HUES6 (cell line): ENCODE measurements around the gene ARHGAP26.
A peak's percentile ranks its signal among the peaks of the same experiment; 100 is the strongest.

Experiments
- H3K27ac ChIP-seq: 2 replicates; pipeline ENCODE4 v1.7.0; 2013; ENCODE audit warnings: low read depth, mild to moderate bottlenecking, low read length, inconsistent platforms
- H3K27me3 ChIP-seq: 2 replicates; pipeline ENCODE4 v1.6.1; 2013; ENCODE audit warnings: low read length; ENCODE audit not compliant: control insufficient read depth, insufficient read depth
- H3K36me3 ChIP-seq: 2 replicates; pipeline ENCODE4 v1.6.1; 2013; ENCODE audit warnings: low read length; ENCODE audit not compliant: control insufficient read depth, insufficient read depth
- H3K4me1 ChIP-seq: 2 replicates; pipeline ENCODE4 v1.6.1; 2013; ENCODE audit warnings: low read length; ENCODE audit not compliant: control insufficient read depth, insufficient read depth
- H3K4me3 ChIP-seq: 2 replicates; pipeline ENCODE4 v1.5.1; 2013; ENCODE audit warnings: low read depth, low read length
- H3K9ac ChIP-seq: one replicate; pipeline ENCODE4 v1.6.1; 2013; ENCODE audit warnings: mild to moderate bottlenecking, low read length
- H3K9me3 ChIP-seq: 2 replicates; pipeline ENCODE4 v1.6.1; 2013; ENCODE audit warnings: low read depth, low read length; ENCODE audit not compliant: control insufficient read depth, insufficient read depth

ARHGAP26 gene

GRCh38 chr5:143208781-143209510, 438.8 kb downstream of the ARHGAP26 start:
- Histone ChIP-seq H3K27ac (no peak overlapping the region), H3K9ac (no peak overlapping the region), H3K36me3 (no peaks in the 10 kb centered on the region), H3K9me3 (no peaks in the 10 kb centered on the region), H3K27me3 (no peaks in the 10 kb centered on the region), H3K4me3 (no peak overlapping the region), H3K4me1 (peaks cover 25% of the 10 kb centered on the region)

- no peak overlapping the region for H3K9ac ChIP-seq
- peaks cover 27% of the 10 kb centered on the region for H3K4me1 ChIP-seq
- no peaks in the 10 kb centered on the region for H3K27me3 ChIP-seq
- no peaks in the 10 kb centered on the region for H3K36me3 ChIP-seq
- no peak overlapping the region for H3K4me3 ChIP-seq
- no peak overlapping the region for H3K27ac ChIP-seq
- no peaks in the 10 kb centered on the region for H3K9me3 ChIP-seq
Measured at GRCh38 chr5:143209881-143210395, 439.8 kb downstream of the ARHGAP26 start.

GRCh38 chr5:143210576-143210975, 440.4 kb downstream of the ARHGAP26 start:
- Histone ChIP-seq H3K4me1 (peaks cover 24% of the 10 kb centered on the region), H3K36me3 (no peaks in the 10 kb centered on the region), H3K9me3 (no peaks in the 10 kb centered on the region), H3K4me3 (no peak overlapping the region), H3K9ac (no peak overlapping the region), H3K27ac (no peak overlapping the region), H3K27me3 (no peaks in the 10 kb centered on the region)

- Histone ChIP-seq H3K9me3 (no peaks in the 10 kb centered on the region), H3K4me3 (no peak overlapping the region), H3K27ac (no peak overlapping the region), H3K27me3 (no peaks in the 10 kb centered on the region), H3K9ac (no peak overlapping the region), H3K36me3 (no peaks in the 10 kb centered on the region), H3K4me1 (peaks cover 17% of the 10 kb centered on the region)
Measured at GRCh38 chr5:143212261-143212660, 442.1 kb downstream of the ARHGAP26 start.

- no peak overlapping the region for H3K4me3 ChIP-seq
- no peaks in the 10 kb centered on the region for H3K9me3 ChIP-seq
- H3K27ac ChIP-seq, result peak overlapping the region; percentile 47; the same call in 1 of the 2 replicates
- no peaks in the 10 kb centered on the region for H3K27me3 ChIP-seq
- peaks cover 12% of the 10 kb centered on the region for H3K4me1 ChIP-seq
- H3K9ac ChIP-seq, result no peak overlapping the region
- H3K36me3 ChIP-seq, result no peaks in the 10 kb centered on the region
Measured at GRCh38 chr5:143213231-143213850, 443.2 kb downstream of the ARHGAP26 start.

- peaks cover 12% of the 10 kb centered on the region for H3K4me1 ChIP-seq
- no peaks in the 10 kb centered on the region for H3K27me3 ChIP-seq
- no peaks in the 10 kb centered on the region for H3K9me3 ChIP-seq
- H3K27ac ChIP-seq, result peak overlapping the region; percentile 47; the same call in 1 of the 2 replicates
- no peaks in the 10 kb centered on the region for H3K36me3 ChIP-seq
- no peak overlapping the region for H3K4me3 ChIP-seq
- no peak overlapping the region for H3K9ac ChIP-seq
Measured at GRCh38 chr5:143213851-143214363, 443.7 kb downstream of the ARHGAP26 start.

- Histone ChIP-seq H3K27me3 (no peaks in the 10 kb centered on the region), H3K36me3 (no peaks in the 10 kb centered on the region), H3K27ac (no peak overlapping the region), H3K9me3 (no peaks in the 10 kb centered on the region), H3K9ac (no peak overlapping the region), H3K4me3 (no peak overlapping the region), H3K4me1 (peaks cover 12% of the 10 kb centered on the region)
Measured at GRCh38 chr5:143214458-143214857, 444.3 kb downstream of the ARHGAP26 start.

- Histone ChIP-seq H3K9ac (no peak overlapping the region), H3K27ac (no peak overlapping the region), H3K9me3 (no peaks in the 10 kb centered on the region), H3K4me1 (peaks cover 12% of the 10 kb centered on the region), H3K27me3 (no peaks in the 10 kb centered on the region), H3K36me3 (no peaks in the 10 kb centered on the region), H3K4me3 (no peak overlapping the region)
Measured at GRCh38 chr5:143214890-143215289, 444.7 kb downstream of the ARHGAP26 start.

GRCh38 chr5:143215690-143216089, 445.5 kb downstream of the ARHGAP26 start:
- H3K9me3 ChIP-seq, result no peaks in the 10 kb centered on the region
- peaks cover 12% of the 10 kb centered on the region for H3K4me1 ChIP-seq
- H3K27me3 ChIP-seq, result no peaks in the 10 kb centered on the region
- H3K27ac ChIP-seq, result no peak overlapping the region
- H3K4me3 ChIP-seq, result no peak overlapping the region
- no peaks in the 10 kb centered on the region for H3K36me3 ChIP-seq
- no peak overlapping the region for H3K9ac ChIP-seq

GRCh38 chr5:143216211-143216610, 446.0 kb downstream of the ARHGAP26 start:
- H3K27ac ChIP-seq, result no peak overlapping the region
- H3K9me3 ChIP-seq, result no peaks in the 10 kb centered on the region
- no peak overlapping the region for H3K4me3 ChIP-seq
- no peaks in the 10 kb centered on the region for H3K36me3 ChIP-seq
- no peak overlapping the region for H3K9ac ChIP-seq
- H3K27me3 ChIP-seq, result no peaks in the 10 kb centered on the region
- peaks cover 12% of the 10 kb centered on the region for H3K4me1 ChIP-seq
